SJCRH30 (cell line): Measurements from ENCODE around the gene ARHGAP8. TPM values are rescaled to one million over a fixed set of nuclear protein-coding genes. Genes with fewer than 3 reads are reported as not detected.
"Not testable (repeated sequence)": the region's sequence is repeated elsewhere in the genome, so short reads cannot be mapped to it uniquely, and the experiment has no call there.

ENCODE experiments used
- DNase-seq, 2 experiments: peaks; one replicate each; pipeline ENCODE4 v3.0.0-alpha.2; 2015 to 2020
- H3K27ac ChIP-seq: fragments of 250-450 bp; sonication (Bioruptor Pico); 2 replicates; pipeline ENCODE4 v1.5.1; 2020; ENCODE audit warnings: mild to moderate bottlenecking, moderate library complexity
- H3K27me3 ChIP-seq: fragments of 250-450 bp; sonication (Bioruptor Pico); 2 replicates; pipeline ENCODE4 v1.5.1; 2020; ENCODE audit warnings: mild to moderate bottlenecking, moderate library complexity
- H3K36me3 ChIP-seq: fragments of 250-450 bp; sonication (Bioruptor Pico); 2 replicates; pipeline ENCODE4 v1.5.1; 2020; ENCODE audit warnings: mild to moderate bottlenecking, moderate library complexity
- H3K4me1 ChIP-seq: fragments of 250-450 bp; sonication (Bioruptor Pico); 2 replicates; pipeline ENCODE4 v1.5.1; 2020; ENCODE audit warnings: mild to moderate bottlenecking, moderate library complexity
- H3K4me3 ChIP-seq: fragments of 250-450 bp; sonication (Bioruptor Pico); 2 replicates; pipeline ENCODE4 v1.5.1; 2020; ENCODE audit warnings: mild to moderate bottlenecking, moderate library complexity
- H3K9me3 ChIP-seq: fragments of 250-450 bp; sonication (Bioruptor Pico); replicated peaks from 2 replicates; pipeline ENCODE4 v1.5.1; 2020; ENCODE audit warnings: mild to moderate bottlenecking, moderate library complexity
- total RNA-seq: library from RNA; depleted of rRNA; stranded (reverse); fragments of >200 nt; shearing (Covaris generic); gene quantifications from 2 replicates; pipeline ENCODE4 v1.2.3, GENCODE V29; 2014; rRNA removed

The ARHGAP8 gene
- total RNA-seq, 1 experiment from 2014 or later = 32.4 TPM

DNA sequence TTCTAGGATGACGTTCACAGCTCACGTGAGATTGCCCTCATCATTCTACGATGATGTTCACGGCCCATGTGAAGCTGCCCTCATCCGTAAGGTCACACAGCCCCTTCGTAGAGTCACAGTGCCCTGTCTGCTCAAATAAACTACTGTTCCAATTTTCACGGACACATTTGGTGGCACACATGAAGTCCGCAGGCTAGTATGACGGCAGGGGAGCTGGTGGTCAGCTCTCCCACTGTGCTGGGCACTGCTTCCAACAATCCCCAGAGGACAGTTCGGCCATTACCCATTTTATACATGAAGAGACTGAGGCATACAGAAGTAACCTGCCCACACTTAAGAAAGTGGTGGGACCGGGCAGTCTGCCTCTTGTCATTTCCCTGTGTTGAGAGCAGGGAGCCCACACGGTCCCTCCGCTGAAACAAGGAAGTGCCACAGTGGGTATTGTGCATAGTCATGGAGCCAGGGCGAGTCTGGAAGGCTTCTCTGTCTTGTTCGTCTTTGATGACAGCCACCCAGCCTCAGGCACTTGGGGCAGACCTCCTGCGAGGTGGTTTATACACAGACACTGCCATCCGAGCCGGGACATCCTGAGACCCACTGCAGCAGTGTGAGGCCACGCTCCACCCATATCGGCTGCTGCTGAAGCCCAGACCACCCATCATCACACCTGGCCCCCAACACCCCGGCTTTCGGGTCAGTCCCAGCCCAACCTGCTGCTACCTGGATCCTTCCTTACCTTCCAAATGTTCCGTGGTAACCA lies 143.1 kb downstream of the ARHGAP8 start:
- Histone ChIP-seq H3K36me3 (no peaks in the 10 kb centered on the region), H3K4me1 (no peaks in the 10 kb centered on the region), H3K27ac (no peak overlapping the region), H3K4me3 (no peak overlapping the region), H3K9me3 (no peaks in the 10 kb centered on the region), H3K27me3 (no peaks in the 10 kb centered on the region)
- no peak for DNase-seq

DNA sequence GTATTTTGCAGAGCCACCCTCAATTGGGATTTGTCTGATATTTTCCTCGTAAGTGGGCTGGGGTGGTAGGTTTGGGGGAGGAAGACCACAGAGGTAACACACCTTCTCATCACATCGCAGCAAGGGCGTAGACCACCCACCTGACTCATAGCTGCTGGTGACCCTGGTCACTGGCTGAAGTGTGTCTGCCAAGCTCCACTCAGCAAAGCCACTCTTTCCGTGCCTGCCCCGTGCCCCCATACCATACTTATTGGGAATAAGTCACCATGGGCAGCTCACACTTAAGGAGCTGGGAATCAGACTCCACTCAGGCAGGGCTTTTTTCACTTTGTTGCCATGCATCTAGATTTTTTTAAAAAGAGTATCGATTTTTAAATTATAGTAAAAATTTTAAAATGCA lies 145.9 kb downstream of the ARHGAP8 start:
- H3K9me3 ChIP-seq = peaks cover 3% of the 10 kb centered on the region; the same call in 1 of the 2 replicates
- no peaks in the 10 kb centered on the region for H3K4me1 ChIP-seq
- no peak overlapping the region for H3K4me3 ChIP-seq
- H3K27ac ChIP-seq = no peak overlapping the region
- no peak for DNase-seq
- no peaks in the 10 kb centered on the region for H3K27me3 ChIP-seq
- H3K36me3 ChIP-seq = no peaks in the 10 kb centered on the region

DNA sequence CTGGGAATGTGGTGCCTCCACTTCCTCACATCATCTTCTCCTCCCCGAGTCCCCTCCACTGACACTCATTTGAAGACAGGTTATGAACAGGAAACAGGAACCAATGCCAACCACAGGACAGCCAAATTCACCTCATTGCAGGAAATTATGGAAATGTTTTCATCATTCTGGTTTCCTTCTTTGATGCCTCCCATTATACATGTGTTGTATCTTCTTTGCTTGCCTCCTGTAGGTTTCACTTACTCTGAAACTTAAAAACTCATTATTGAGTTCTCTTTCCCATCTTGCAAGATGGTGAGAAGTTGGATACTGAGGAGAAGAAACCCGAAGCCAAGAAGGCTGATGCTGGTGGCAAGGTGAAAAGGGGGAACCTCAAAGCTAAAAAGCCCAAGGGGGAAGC lies 148.9 kb downstream of the ARHGAP8 start:
- peak in 1 of 2 experiments; percentile 9 for DNase-seq
- Histone ChIP-seq H3K27me3 (no peaks in the 10 kb centered on the region), H3K4me3 (no peak overlapping the region), H3K36me3 (no peaks in the 10 kb centered on the region), H3K27ac (no peak overlapping the region), H3K4me1 (no peaks in the 10 kb centered on the region), H3K9me3 (peaks cover 3% of the 10 kb centered on the region; the same call in 1 of the 2 replicates)

DNA sequence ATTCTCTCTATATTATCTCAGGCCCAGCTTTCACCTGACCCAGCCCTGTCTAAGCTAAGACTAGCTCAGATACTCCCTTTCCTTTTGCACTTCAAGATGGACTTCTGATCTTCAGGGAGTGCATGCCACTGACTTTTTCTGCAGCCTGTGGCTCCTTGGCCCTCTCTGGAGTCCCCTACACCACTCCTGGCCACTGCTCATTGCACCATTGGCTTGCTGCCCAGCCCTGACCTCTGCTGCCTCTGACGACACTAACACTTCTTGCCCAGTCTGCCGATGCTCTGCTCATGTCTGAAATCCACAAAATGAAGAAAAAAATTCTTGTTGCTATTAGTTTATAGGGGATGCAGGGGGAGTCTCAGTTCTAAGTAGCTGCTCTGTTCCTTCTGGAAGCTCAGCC lies 150.8 kb downstream of the ARHGAP8 start:
- not testable (repeated sequence) for H3K27ac ChIP-seq, H3K36me3 ChIP-seq

DNA sequence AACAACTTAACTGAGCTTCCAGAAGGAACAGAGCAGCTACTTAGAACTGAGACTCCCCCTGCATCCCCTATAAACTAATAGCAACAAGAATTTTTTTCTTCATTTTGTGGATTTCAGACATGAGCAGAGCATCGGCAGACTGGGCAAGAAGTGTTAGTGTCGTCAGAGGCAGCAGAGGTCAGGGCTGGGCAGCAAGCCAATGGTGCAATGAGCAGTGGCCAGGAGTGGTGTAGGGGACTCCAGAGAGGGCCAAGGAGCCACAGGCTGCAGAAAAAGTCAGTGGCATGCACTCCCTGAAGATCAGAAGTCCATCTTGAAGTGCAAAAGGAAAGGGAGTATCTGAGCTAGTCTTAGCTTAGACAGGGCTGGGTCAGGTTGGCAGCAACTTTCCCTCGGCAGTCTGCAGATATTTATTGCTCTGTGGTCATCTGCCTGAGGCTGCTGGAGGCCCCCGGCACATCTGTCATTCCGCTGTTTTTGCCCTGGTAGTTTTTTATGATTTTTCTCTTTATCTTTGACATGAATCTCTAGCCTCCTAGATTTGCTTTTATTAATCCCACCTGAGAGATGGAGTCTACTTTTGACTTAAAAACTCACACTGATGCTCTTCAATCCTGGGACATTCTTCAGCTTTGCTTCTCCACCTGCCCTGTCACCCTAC lies 152.2 kb downstream of the ARHGAP8 start:
- not testable (repeated sequence) for H3K27me3 ChIP-seq, H3K4me1 ChIP-seq, H3K27ac ChIP-seq, H3K4me3 ChIP-seq, H3K9me3 ChIP-seq, DNase-seq, H3K36me3 ChIP-seq

More for the DNA sequence above, 150.8 kb downstream of the ARHGAP8 start:
- not testable (repeated sequence) for H3K4me3 ChIP-seq, H3K9me3 ChIP-seq, DNase-seq, H3K27me3 ChIP-seq, H3K4me1 ChIP-seq

DNA sequence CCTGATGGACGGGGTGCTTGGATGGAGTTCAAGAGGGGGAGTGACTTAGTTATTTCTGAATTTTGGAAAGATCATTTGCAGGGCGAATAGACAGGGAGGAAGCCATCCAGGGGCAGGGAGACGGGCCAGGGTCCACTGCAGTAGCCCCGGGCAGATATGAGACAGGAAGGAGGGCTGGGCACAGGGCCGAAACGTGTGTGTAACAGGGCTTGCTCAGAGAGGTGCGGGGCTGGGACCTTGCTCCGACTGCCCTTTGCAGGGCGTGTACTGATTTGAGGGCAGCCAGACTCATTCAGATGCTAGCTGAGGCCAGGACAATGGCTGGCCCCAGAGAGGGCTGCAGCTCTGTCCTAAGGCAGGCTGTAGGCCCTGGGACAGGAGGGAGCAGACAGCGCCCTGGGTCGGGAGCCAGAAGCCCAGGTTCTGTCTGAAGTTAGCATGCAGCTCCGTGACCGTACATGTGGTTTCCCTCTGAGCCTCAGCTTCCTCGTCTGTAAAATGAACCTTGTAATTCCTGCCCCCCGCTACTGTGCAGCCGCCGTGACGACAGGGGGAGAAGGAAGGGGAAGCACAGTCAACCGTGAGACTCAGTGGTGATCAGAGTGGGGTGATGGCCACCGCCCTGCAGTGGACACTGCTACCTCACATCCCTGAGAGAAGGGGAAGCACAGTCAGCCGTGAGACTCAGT lies 154.0 kb downstream of the ARHGAP8 start:
- Histone ChIP-seq H3K36me3 (no peaks in the 10 kb centered on the region), H3K4me3 (no peak overlapping the region), H3K4me1 (no peaks in the 10 kb centered on the region), H3K27ac (no peak overlapping the region), H3K9me3 (peaks cover under 1% of the 10 kb centered on the region; the same call in 1 of the 2 replicates), H3K27me3 (no peaks in the 10 kb centered on the region)
- DNase-seq = no peak

DNA sequence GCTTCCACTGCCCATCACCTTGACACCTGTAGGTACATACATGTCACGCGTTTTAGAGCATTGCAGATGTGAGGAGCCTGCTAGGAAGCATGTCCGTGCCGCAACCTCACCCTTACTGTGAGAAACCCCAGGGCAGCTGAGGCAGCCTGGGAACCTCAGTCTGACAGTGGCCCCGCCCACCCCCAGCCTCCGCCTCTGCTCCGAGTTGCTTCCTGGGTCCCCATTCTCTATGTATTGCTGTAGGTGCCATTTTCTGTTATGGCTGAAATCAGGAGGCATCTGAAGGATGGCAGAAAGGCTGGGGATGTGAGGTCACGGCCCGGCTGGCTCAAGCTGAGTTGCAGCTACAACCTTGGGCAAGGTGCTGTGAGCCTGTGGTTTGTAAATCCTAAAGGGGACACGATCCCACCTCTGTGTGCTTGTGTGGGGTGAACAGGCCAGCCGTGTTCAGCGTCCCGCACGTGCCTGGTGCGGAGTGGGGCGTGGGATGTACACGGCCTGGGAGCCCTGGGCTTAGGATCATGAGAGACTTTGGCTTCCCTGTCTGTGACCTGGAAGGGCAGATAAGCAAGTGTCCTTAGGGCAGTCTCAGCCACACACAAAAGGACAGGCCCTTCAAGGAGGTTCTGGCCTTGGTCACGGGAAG lies 154.7 kb downstream of the ARHGAP8 start:
- Histone ChIP-seq H3K27ac (no peak overlapping the region), H3K4me3 (no peak overlapping the region), H3K36me3 (no peaks in the 10 kb centered on the region), H3K4me1 (no peaks in the 10 kb centered on the region), H3K9me3 (no peaks in the 10 kb centered on the region; the same call in 1 of the 2 replicates), H3K27me3 (no peaks in the 10 kb centered on the region)
- DNase-seq = no peak

DNA sequence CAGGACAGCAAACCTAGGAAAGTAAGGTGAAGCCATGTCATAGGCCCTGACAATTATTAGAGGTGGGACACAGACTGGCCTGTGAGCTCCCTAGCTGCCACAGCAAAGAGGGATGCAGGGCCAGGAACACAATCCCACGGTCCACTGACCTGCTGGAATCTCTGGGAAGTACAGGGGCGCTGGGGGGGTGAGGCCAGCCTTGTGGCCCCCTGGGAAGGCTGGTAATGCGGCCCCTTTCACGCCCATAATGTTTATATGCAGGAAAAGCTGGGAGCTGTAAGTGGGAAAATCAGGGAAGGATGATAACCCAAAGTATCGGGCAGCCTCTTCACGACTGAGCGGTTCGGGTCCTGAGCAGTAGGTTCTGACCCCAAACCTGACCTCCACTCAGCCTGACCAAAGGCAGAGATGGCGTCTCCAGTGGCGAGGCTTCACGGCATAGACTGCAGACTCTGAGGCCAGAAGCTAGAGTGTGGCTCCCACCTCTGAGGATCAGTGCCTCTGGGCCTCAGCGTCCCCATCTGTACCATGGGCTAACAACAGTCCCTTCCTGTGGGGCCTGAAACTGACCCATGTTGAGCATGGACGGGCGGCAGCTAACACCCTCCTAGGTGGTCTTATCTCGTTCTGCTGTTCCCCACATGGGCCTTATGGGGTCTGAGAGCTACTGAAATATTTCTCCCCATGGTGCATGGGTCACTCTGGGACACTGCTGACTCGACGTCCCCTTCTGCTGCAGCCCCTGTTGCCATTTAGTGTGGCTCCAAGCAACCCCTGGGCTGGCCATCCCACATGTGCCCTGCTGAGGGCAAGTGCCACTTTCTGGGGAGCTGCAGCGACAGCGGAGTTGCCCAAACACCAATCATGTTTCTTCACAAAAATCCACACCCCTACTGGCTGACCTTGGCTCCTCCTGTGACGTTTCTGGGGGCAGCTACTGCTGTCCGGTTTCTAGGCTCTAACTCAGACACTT lies 155.7 kb downstream of the ARHGAP8 start:
- H3K4me1 ChIP-seq = no peaks in the 10 kb centered on the region
- DNase-seq = no peak
- H3K9me3 ChIP-seq = no peaks in the 10 kb centered on the region
- no peaks in the 10 kb centered on the region for H3K27me3 ChIP-seq
- H3K36me3 ChIP-seq = no peaks in the 10 kb centered on the region
- H3K4me3 ChIP-seq = no peak overlapping the region
- no peak overlapping the region for H3K27ac ChIP-seq

DNA sequence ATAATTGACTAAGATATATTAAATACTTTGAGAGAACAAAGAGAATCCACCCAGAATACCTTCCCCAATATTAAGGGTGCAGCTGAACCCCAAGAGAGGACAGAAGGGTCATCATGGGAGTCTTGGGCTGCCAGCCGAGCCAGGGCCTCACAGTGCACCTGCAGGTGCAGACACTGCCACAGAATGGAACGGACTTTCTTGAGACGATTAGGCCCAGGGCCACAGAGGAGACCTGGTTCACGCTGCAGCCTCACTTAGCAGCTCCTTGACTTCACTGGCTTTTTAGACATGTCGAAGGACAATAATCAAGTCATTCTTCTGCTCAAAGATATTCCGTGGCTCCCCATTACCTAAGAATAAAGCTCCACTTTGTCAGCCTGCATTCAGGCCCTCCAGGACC lies 156.9 kb downstream of the ARHGAP8 start:
- Histone ChIP-seq H3K27me3 (no peaks in the 10 kb centered on the region), H3K4me3 (no peak overlapping the region), H3K36me3 (no peaks in the 10 kb centered on the region), H3K9me3 (no peaks in the 10 kb centered on the region), H3K27ac (no peak overlapping the region), H3K4me1 (no peaks in the 10 kb centered on the region)
- DNase-seq = no peak

Other genes starting within 250 kb of the ARHGAP8 start
- 41.6 and 43.7 TPM in 2 replicates for gene PRR5, start 50.4 kb upstream of the ARHGAP8 start, total RNA-seq